GM19455 (cell line): ENCODE data around the gene ABI3.

ENCODE experiments used
- ATAC-seq: cut with Tn5 transposase; IDR thresholded peaks from one replicate; pipeline ENCODE4 v1.9.1; 2021; ENCODE audit not compliant: unreplicated experiment

The ABI3 gene

GRCh38 chr17:49196520-49196919 lies 14.0 kb upstream of the ABI3 start:
- no peak for ATAC-seq

GRCh38 chr17:49197346-49197998 lies 13.0 kb upstream of the ABI3 start:
- ATAC-seq = no peak

GRCh38 chr17:49198211-49198610 lies 12.3 kb upstream of the ABI3 start:
- ATAC-seq = no peak

GRCh38 chr17:49200423-49201083 lies 10.0 kb upstream of the ABI3 start:
- ATAC-seq = no peak

- no peak for ATAC-seq
Observed at GRCh38 chr17:49201481-49201927, 9.0 kb upstream of the ABI3 start.

- ATAC-seq = no peak
Observed at GRCh38 chr17:49203796-49204195, 6.7 kb upstream of the ABI3 start.

GRCh38 chr17:49204516-49204915 lies 6.0 kb upstream of the ABI3 start:
- ATAC-seq = no peak

GRCh38 chr17:49209061-49209571 lies 1.4 kb upstream of the ABI3 start:
- ATAC-seq = no peak

GRCh38 chr17:49213399-49213798 lies 2.9 kb downstream of the ABI3 start:
- no peak for ATAC-seq

GRCh38 chr17:49213847-49214246 lies 3.3 kb downstream of the ABI3 start:
- ATAC-seq = no peak

GRCh38 chr17:49214676-49215360 lies 4.3 kb downstream of the ABI3 start:
- ATAC-seq = no peak

GRCh38 chr17:49216482-49216881 lies 6.0 kb downstream of the ABI3 start:
- no peak for ATAC-seq

- ATAC-seq = no peak
Observed at GRCh38 chr17:49216953-49217650, 6.6 kb downstream of the ABI3 start.

- no peak for ATAC-seq
Observed at GRCh38 chr17:49217651-49218413, 7.3 kb downstream of the ABI3 start.

GRCh38 chr17:49218941-49219913 lies 8.7 kb downstream of the ABI3 start:
- no peak for ATAC-seq

GRCh38 chr17:49219987-49220386 lies 9.5 kb downstream of the ABI3 start:
- no peak for ATAC-seq

GRCh38 chr17:49223168-49223516 lies 12.6 kb downstream of the ABI3 start:
- no peak for ATAC-seq

- ATAC-seq = no peak
Observed at GRCh38 chr17:49223517-49224197, 13.2 kb downstream of the ABI3 start.
